Endometrium (tissue), 2 donors: ENCODE data around the gene CRK.
"Not testable (repeated sequence)": the region's sequence is repeated elsewhere in the genome, so short reads cannot be mapped to it uniquely, and the experiment has no call there.

Experiments
- FAIRE-seq: peaks from 2 replicates; lab custom pipeline; 2012; peaks lifted over from hg19 to GRCh38; lab: Jason Lieb, UNC
- donor health status: control.
- donor health status: control.

Gene CRK

DNA sequence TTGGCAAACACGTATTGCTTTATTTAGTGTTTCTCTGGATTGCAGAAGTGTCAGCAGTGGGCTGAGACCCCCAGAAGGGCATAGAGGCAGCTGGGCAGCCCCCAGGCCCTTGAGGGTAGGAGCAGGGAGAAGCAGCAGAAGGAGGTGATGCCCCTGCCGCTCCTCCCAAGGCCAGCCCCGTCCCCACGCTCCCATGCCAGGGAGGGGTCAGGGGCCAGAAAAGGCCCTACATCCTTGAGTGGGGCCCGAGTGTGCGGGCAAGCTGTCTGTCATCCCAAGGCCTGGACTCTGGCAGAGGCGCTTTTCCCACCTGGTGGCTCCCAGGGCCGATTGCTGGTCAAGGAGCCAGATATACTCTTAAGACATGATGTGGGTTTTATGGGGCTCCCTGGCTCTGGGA is 8.2 kb upstream of the CRK start:
- no peak for FAIRE-seq

DNA sequence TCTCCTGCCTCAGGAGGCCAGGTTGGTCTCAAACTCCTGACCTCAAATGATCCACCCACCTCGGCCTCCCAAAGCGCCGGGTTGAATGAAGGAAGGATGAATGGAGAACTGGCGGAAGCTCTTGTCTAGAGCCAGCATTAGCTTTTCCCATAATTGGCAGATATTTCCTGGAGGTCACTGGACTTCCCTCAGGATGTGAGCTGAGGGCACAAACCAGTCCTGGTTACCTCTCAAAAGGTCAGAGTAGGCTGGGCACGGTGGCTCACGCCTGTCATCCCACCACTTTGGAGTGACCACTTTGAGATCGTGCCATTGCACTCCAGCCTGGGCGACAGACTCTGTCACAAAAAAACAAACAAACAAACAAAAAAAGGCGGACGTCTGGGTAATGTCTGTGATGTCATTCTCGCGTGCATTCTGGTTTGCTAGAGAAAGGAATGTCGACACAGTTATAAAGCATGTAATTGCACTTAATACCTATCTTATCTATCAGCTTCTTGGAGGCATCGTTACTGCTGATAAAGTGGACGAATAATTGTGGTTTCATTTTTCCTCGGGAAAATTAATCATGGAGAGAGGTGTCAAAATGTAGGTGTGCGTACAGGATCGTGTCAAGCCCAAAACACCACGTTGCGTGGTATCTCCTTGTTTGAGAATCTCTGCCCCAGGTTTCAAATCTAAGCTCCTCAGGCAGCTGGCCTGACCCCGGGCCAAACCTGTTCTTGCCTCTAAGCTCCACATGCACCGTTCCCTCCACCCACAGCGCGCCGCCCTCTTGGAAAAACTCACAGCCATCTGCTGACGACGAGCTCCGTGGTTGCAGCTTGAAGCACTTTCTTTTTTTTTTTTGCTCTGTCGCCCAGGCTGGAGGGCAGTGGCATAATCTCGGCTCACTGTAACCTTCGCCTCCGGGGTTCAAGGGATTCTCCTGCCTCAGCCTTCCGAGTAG is 6.4 kb upstream of the CRK start:
- FAIRE-seq: no peak

DNA sequence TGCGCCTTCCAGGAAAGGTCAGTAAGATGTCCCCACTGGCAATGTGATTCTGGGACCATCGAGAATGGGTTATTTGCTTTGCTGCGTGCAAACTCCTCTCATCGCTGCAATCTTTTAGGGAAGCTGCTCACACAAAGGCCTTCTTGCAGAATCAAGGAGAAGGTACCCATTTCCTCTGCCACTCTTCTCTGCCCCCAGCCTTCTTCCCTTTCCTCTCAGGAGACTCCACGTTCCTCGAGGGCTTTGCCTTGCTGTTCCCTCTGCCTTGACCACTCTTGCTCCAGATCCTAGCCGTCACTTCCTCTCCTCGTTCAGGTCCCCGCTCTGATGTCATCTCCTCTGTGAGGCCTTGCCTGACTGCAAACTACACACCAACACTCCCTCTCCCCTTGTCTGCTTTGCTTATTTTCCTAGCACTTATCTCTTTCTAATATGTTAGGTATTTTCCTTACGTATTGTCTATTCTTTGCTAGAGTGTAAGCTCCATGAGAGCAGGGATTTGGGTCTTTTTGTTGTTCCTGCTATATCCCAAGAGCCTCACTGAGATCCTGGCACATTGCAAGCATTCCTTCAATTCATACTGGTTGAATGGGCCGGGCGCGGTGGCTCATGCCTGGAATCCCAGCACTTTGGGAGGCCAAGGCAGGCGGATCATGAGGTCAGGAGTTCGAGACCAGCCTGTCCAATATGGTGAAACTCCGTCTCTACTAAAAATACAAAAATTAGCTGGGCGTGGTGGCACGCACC is 5.3 kb upstream of the CRK start:
- FAIRE-seq: no peak

DNA sequence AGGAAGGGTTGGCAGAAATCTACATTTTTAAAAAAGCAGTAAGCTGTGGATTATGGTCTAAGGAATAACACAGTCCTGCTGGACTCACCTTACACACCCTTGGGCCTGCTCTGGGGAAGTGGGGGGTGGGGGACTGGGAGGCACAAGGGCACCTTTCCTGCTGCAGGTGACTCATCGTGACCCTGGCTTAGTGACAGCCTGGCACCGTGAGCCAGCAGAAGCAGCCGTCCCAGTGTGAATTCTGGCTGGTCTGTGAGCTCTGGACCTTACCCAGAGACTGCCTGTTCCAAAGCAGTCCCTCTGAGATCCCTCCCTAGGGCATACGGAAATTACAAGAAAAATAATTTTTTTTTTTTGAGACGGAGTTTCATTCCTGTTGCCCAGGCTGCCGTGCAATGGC is 4.2 kb upstream of the CRK start:
- FAIRE-seq: no peak

DNA sequence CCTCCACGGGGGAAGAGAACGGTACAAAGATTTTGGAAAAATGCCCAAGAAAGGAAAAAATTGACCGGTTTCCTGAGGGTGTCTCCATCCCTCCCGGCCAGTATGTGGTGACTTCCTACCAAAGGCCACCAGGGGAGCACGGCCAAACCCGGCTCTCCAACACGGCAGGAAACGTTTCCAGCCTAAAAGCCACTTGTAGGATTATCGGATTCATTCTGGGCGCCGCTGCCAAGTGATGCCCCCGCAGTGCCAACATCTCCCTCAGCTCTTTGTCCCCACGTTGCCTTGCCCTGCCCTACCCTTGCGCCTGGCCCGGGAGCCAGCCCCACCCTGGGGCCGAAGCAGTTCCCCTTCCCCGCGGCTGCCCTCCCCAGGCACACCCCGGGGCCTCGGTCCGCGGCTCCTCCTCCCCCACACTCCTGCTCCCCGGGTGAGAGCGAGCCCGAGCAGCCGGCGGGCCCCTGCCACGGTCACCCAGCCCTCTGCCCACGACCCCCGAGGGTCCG is 688 bp downstream of the CRK start:
- FAIRE-seq: no peak

DNA sequence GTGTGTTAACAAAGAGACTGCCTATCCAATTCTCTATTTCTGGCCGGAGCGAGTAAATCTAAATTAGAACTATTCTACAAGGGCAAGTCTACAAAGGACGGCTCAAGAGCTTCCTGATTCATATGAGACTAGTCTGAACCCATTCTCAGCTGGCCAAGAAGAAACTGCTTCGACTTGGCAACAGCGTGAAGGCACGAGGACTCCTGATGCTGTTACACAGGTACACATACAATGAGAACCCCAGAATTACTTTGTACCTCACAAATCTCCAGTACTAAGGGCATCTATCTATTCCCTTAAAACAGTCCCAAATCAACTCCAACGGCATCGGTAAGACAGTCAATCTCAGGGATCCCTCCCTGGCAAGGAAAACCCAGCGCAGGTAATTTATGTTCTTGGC is 1.5 kb downstream of the CRK start:
- FAIRE-seq: no peak

DNA sequence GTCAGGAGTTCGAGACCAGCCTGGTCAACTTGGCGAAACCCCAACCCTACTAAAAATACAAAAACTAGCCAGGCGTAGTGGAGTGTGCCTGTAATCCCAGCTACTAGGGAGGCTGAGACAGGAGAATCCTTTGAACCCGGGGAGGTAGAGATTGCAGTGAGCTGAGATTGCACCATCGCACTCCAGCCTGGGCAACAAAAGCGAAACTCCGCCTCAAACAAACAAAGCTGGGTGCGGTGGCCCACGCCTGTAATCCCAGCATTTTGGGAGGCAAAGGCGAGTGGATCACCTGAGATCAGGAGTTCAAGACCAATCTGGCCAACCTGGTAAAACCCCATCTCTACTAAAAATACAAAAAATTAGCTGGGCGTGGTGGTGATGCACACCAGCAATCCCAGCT is 2.3 kb downstream of the CRK start:
- not testable (repeated sequence) for FAIRE-seq

DNA sequence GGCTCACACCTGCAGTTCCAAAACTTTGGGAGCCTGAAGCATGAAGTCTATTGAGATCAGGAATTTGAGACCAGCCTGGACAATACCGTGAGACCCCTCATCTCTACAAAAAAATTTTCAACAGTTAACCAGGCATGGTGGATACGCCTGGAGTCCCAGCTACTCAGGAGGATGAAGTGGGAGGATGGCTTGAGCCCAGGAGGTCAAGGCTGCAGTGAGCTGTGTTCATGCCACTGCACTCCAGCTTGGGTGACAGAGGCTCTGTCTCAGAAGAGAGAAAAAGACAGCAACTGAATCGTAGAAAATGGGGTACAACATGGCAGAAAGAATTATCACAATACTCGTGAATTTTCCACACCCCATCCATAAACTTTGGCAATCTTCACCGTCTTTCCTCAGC is 3.2 kb downstream of the CRK start:
- FAIRE-seq: no peak

DNA sequence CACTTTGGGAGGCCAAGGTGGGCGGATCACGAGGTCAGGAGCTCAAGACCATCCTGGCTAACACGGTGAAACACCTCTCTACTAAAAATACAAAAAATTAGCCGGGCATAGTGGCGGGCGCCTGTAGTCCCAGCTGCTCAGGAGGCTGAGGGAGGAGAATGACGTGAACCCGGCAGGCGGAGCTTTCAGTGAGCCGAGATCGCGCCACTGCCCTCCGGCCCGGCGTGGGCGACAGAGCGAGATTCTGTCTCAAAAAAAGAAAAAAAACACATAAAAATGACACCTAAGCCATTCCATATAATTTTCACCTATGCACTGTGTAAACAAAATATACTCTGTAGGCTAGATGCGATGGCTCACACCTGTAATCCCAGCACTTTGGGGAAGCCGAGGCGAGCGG is 5.8 kb downstream of the CRK start:
- not testable (repeated sequence) for FAIRE-seq

DNA sequence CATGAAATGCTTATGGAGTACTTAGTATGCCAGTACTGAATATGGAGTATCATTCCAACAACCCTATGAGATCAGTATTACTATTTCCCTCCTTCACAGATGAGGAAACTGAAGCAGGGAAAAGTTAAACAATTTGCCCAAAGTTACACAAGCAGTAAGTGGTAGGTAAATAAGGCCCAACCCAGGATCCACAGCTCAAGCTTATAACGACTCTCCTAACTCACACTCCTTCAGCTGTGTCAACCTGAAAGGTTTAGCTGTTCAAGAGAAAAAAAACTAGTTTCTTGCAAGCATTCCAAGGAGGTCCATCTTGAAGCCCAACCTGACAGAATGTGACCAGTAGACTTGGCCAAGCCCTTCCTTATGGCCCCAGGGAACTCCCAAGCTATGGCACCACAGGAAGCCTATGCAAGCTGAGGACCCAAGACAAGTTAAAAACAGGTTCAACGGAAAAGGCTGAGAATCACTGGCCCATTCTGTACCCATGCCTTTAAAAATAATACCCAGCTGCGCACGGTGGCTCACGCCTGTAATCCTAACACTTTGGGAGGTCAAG is 6.5 kb downstream of the CRK start:
- FAIRE-seq: no peak

DNA sequence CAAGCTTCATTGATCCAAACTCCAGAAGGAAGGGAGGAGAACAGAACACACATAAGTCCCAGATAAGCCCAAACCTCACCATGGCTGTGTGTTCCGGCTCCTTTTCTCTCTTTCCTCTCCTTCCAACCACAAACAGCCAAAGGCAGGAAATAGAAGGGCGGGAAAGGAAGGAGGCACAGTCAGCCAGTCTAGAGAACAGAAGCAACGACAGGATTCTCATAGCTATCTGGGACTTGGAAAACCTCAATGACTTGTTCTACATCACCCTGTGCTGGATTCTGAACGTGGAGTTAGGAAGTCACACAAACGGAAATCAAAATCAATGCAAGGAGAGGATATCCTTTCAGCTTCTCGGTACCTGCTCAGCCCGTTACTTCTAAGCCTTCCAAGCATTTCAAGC is 9.0 kb downstream of the CRK start:
- FAIRE-seq: no peak

DNA sequence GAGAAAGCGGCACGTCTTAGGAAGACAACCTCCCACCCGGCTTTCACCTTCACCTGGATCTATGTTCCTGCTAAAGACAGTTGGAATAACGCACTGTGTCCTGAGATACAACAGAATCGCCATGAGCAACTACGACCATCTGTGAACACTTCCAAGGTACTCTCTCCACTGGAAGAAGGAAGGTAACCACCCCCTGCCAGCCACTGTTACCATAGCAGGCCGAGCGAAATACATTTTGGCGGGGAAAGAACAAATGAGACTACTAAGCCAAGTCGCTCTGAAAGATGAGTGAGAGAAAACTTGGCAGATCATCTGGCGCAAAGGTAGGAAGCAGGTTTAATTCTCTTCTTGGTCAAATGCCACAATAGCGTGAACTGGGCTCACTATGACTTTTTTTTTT is 9.8 kb downstream of the CRK start:
- no peak for FAIRE-seq

DNA sequence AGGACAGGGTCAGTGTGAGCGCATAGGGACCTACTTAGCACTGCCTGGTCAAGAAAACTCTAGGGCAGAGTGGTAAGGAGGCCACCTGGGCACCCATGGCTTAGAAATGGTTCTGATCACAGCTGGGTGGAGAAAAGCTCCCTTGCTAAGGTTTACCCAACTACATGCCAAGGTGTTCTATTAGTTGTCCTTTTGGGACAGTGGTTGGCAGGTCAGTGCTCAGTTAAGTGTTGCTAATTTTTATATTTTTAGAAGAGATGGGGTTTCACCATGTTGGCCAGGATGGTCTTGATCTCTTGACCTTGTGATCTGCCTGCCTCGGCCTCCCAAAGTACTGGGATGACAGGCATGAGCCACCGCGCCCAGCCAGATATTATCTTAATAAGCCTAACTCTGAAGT is 10.3 kb downstream of the CRK start:
- FAIRE-seq: not testable (repeated sequence)

DNA sequence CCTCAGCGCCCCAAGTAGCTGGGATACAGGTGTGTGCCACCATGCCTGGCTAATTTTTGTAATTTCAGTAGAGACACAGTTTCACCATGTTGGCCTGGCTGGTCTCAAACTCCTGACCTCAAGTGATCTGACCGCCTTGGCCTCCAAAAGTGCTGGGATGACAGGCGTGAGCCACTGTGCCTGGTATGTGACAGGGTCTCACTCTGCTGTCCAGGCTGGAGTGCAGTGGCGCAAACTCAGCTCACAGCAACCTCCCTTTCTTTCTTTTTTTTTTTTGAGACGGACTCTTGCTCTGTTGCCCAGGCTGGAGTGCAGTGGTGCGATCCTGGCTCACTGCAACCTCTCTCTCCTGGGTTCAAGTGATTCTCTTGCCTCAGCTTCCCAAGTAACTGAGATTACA is 13.3 kb downstream of the CRK start:
- not testable (repeated sequence) for FAIRE-seq

DNA sequence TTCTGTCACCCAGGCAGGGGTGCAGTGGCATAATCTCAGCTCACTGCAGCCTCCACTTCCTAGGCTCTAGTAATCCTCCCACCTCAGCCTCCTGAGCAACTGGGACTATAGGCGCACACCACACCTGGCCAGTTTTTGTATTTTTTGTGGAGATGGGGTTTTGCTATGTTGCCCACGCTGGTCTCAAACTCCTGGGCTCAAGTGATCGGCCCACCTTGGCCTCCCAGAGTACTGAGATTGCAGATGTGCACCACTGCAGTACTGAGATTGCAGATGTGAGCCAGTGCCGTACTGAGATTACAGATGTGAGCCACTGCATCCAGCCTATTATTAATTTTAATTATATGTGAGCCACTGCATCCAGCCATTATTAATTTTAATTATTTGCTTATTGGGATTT is 13.8 kb downstream of the CRK start:
- no peak for FAIRE-seq

DNA sequence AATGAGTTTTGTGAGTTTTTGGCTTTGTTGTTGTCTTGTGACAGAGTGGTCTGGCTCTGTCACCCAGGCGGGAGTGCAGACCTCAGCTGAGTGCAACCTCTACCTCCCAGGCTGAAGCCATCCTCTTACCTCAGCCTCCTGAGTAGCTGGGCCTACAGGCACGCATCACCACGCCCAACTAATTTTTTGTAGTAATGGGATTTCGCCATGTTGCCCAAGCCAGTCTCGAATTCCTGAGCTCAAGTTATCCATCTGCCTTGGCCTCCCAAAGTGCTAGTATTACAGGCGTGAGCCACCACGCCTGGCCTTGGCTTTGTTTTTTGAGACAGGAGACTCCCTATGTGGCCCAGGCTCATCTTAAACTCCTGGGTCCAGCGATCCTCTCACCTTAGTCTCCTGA is 15.1 kb downstream of the CRK start:
- FAIRE-seq: no peak

DNA sequence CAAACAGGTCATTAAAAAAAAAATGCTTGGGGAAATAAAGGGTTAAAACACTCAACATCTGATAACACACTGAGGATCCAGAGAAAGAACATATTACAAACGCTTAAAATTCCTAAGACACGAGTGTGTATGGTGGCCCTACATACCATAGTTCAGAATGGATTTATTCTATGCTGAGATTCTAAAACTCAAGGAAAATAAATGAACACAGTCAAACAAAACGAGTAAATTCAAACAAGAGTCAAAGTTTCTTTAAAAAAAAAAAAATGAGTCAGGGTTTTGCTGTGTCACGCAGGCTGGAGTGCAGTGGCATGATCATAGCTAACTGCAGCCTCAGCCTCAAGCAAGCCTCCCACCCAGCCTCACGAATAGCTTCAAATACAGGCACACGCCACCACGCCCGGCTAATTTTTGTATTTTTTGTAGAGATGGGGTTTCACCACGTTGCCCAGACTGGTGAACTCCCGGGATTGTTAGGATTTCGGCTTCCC is 17.4 kb downstream of the CRK start:
- FAIRE-seq: no peak

DNA sequence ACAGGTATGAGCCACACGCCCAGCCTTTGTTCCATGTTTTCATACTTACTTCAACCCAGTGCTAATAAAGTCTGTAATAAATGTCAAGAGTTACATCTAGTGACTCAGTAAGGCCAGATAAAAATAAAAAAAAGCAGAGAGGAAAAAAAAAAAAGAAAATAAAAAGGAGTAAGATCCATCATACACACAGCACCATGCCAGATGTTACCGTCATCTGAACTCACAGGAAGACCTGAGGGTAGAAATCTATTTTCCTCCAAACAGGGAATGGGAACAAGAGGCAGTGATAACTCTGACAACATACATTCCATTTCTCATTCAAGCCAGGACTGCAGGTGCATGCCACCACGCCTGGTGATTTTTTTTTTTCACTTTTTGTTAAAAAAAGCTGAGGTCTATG is 20.7 kb downstream of the CRK start:
- FAIRE-seq: no peak

DNA sequence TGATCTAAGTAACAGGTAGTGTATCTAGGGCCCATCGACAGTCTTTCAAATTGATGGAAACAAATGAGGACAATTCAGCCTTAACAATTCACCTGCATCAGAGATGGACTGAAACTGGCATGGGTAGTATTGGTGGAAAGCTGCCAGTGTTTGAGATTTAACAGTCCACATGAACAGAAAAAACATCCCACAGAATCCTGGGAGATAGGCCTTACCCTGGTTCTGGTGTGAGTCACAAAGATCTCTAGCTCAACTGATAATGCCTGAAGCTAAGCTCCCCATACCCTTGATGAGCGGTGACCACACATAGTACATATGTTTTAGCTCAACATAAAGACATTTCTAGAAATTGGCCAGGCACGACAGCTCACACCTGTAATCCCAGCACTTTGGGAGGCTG is 21.9 kb downstream of the CRK start:
- no peak for FAIRE-seq

DNA sequence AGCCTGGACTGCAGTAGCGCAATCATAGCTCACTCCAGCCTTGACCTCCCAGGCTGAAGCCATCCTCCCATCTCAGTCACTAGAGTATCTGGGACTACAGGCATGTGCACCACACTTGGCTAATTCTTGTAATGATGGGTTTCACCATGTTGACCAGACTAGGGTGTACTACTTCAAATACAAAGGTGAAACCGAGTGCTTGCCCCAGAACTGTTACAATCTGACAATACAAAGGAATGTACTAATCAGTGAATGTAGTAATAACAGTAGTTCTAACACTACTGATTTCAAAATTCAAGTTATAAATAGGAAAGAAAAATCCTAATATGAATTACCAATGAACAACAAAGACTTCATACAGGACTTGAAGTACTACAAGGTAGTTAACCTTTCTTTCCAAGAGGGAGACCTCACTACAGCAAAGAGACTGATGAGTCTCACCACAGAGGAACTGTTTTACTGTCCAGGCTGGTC is 24.4 kb downstream of the CRK start:
- FAIRE-seq: no peak

DNA sequence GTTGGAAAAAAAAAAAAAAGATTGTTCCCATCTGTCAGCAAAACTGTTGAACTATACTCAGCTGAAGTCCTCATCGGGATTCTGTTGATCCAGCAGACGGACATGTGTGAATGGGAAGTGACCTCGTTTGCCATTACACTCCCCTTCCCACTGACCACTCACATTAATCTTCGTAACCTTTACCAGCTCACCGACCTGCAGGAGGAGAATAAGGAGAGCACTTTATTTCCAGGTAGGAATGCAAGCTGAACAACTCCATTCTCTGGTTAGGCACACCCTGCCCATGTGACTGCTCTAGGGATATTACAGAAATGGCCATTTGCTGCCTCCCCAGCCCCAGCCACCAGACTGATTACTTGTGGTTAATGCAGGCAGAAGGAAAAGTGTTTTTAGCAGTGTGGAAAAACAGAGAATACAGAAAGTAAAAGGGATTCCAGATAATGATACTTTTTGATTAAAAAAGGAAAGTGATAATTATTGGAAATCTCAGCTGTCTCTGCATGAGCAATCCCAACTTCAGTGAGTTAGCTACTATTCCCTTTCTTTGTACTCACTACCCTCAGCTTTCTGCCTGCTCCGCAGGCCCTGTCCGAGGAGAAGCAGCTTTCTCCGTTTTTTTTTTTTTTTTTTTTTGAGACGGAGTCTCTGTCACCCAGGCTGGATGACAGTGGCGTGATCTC is 32.4 kb downstream of the CRK start:
- FAIRE-seq: no peak

DNA sequence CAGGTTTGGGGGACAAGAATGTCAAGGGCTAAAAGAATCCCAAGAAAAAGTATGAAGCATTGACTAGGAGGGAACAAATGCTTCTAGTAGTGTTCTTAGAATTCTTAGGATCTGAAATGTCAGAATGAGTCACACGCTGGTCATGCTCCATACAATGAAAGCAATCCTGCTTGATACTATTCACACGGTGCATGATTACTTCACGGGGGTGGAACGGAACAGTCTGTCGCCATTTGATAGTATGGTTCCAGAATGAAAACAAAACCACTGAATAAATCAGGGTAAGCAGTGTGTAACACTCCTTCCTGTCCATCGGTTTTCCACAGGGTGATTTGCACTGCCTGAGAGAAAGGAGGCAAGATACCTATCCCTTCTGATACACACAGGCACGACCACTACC is 33.1 kb downstream of the CRK start:
- no peak for FAIRE-seq
